Left lung (tissue), 10 donors: Measurements from ENCODE around the gene TMEM208. TPM values are rescaled to one million over a fixed set of nuclear protein-coding genes. Genes with fewer than 3 reads are reported as not detected.
A peak's percentile ranks its signal among the peaks of the same experiment; 100 is the strongest.

Experiments used
- ATAC-seq: fragments of 200-7000 bp; cut with Tn5 transposase; one replicate; pipeline ENCODE4 v1.9.1; 2020; ENCODE audit warnings: moderate library complexity
- DNase-seq, 4 donors: peaks; one replicate each; pipeline ENCODE4 v3.0.0-alpha.2; 2013 to 2020
- H3K27ac ChIP-seq, 2 donors: fragments of 200-600 bp; sonication (generic) in 1 of 2; one replicate each; pipeline versions ENCODE4 v1.5.0 to v1.8.0; 2020 to 2021
- H3K27me3 ChIP-seq, 2 donors: fragments of 200-600 bp; sonication (generic) in 1 of 2; one replicate each; pipeline versions ENCODE4 v1.5.0 to v1.8.0; 2020 to 2021
- H3K36me3 ChIP-seq, 2 donors: fragments of 200-600 bp; sonication (generic) in 1 of 2; one replicate each; pipeline versions ENCODE4 v1.5.0 to v1.8.0; 2020 to 2021
- H3K4me1 ChIP-seq, 2 donors: fragments of 200-600 bp; one replicate each; pipeline ENCODE4 v1.8.0; 2021
- H3K4me3 ChIP-seq, 2 donors: fragments of 200-600 bp; sonication (generic) in 1 of 2; one replicate each; pipeline versions ENCODE4 v1.5.0 to v1.8.0; 2020 to 2021; ENCODE audit warnings: mild to moderate bottlenecking in 1 of 2
- H3K9me3 ChIP-seq, 2 donors: fragments of 200-600 bp; sonication (generic) in 1 of 2; one replicate each; pipeline versions ENCODE4 v1.5.0 to v1.8.0; 2020 to 2021
- intact Hi-C, 2 donors: fragments of 100-400 bp; cut with DNase I; formaldehyde crosslinking; loops; one replicate each; pipeline versions ENCODE4 v1.11.2 to v1.14.2; 2022
- polyA plus RNA-seq, 6 donors: library from polyadenylated mRNA; unstranded; fragments of 120-200 nt; gene quantifications; one replicate each; pipeline ENCODE4 v1.2.1, GENCODE V29; 2013; ENCODE audit not compliant: insufficient read length in 6 of 6
- total RNA-seq, 2 donors: library from RNA; stranded (reverse); fragmentation: NEBNext Ultra II Directional; extraction: Animal tissue kit (Norgen Biotek cat#: 25700); gene quantifications; one replicate each; pipeline ENCODE4 v1.2.1, GENCODE V29; 2021
- TF ChIP-seq, protein P1 (sequence below), 2 donors: fragments of 200-600 bp; sonication (generic) in 1 of 2; IDR thresholded peaks; one replicate each; pipeline versions ENCODE4 v1.5.0 to v1.8.0; 2021; ENCODE audit warnings: antibody characterized with exemption in 2 of 2
- donor health status: DM: no; HTN: yes; CAD: no.
- donor health status: DM: no; HTN: no; CAD: no.

Gene TMEM208
- total and polyA plus RNA-seq, 8 donors = 23.1 to 56.9 (median 25.6) TPM

DNA sequence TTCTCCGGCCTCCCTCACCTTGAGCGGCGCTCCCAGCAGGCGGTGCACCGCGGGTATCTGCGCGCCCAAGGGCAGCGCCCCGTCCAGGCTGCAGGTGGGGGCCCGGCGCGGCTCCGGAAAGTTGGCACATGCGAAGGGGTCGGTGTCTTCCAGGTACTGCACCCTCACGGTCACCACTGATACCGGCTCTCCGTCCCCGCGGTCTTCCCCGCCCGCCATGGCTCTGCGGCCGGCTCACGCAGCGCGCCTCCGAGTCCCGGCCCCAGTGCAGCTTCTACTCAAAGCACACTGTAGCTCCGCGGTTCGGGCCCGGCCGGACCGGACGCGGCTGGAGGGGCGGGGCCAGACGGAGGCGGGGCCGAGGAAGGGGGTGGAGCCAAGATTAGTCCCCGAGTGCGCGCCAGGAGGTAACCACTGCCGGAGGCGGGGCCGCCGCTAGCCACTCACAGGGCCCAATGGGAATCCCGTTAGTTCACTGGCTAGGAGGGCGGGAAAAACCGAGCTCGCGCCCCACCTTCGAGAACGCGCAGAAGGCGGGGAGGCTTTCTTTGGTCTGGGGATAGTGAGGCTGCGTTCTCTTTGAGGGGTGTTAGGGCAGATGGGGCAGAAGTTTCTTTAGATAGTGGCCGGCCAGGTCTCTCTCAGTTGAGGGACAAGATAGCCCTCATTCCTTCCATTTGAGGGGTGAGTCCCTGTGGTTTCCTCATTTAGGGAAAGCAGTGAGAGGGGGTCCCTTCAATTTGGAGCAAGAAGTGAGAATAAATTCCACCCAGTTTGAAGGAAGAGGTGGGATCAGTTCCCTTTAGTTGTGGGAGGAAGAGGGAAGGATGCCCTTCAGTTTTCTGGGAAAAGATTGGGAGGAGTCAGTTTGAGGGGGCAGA lies 20.5 kb downstream of the TMEM208 start, which contains the start of gene FHOD1:
Gene FHOD1, minus strand, starts transcription at position 290 of the 881 bp plus-strand sequence. Its CDS starts 71 bp downstream, at position 219.
- Histone ChIP-seq H3K9me3 (no peaks in the 10 kb centered on the region), H3K4me1 (peaks cover 47 to 58% of the 10 kb centered on the region in 2 donors), H3K27me3 (peaks cover 0 to 34% of the 10 kb centered on the region in 2 donors), H3K36me3 (no peaks in the 10 kb centered on the region), H3K4me3 (peak within 1 kb of the TSS; percentile 70 to 81), H3K27ac (peak within 1 kb of the TSS; percentile 92 to 97)
- TF ChIP-seq, protein P1, sequence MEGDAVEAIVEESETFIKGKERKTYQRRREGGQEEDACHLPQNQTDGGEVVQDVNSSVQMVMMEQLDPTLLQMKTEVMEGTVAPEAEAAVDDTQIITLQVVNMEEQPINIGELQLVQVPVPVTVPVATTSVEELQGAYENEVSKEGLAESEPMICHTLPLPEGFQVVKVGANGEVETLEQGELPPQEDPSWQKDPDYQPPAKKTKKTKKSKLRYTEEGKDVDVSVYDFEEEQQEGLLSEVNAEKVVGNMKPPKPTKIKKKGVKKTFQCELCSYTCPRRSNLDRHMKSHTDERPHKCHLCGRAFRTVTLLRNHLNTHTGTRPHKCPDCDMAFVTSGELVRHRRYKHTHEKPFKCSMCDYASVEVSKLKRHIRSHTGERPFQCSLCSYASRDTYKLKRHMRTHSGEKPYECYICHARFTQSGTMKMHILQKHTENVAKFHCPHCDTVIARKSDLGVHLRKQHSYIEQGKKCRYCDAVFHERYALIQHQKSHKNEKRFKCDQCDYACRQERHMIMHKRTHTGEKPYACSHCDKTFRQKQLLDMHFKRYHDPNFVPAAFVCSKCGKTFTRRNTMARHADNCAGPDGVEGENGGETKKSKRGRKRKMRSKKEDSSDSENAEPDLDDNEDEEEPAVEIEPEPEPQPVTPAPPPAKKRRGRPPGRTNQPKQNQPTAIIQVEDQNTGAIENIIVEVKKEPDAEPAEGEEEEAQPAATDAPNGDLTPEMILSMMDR (IDR thresholded peaks at IDR 0.05) = no peak
- ATAC-seq (peak; percentile 84), DNase-seq (peak; percentile 90 to 100 (median 97))
- intact Hi-C loops = no loop called here

DNA sequence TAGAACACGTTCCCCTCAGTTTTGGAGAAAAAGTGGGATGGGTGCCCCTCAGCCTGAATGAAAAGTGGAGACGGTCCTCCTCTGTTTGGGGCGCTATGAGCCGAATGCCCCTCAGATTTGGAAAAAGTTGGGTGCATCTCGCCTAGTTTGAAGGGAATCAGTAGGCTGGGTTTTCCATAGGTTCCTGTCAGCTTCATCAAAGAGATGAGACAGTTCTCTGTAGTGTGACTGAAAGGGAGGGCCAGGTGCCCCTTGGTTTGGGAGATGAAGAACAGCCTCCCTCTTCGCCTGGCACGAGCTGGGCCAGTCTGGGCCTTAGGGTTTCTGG lies 21.1 kb downstream of the TMEM208 start:
- TF ChIP-seq, protein P1 (IDR thresholded peaks at IDR 0.05) = no peak
- Histone ChIP-seq H3K9me3 (no peaks in the 10 kb centered on the region), H3K4me3 (peak overlapping the region; percentile 48 to 81), H3K4me1 (peaks cover 41 to 52% of the 10 kb centered on the region in 2 donors), H3K27me3 (peaks cover 0 to 34% of the 10 kb centered on the region in 2 donors), H3K27ac (peak overlapping the region in 1 of 2 donors; percentile 97), H3K36me3 (no peaks in the 10 kb centered on the region)
- no peak for DNase-seq
- no peak for ATAC-seq
- intact Hi-C loops = no loop called here

DNA sequence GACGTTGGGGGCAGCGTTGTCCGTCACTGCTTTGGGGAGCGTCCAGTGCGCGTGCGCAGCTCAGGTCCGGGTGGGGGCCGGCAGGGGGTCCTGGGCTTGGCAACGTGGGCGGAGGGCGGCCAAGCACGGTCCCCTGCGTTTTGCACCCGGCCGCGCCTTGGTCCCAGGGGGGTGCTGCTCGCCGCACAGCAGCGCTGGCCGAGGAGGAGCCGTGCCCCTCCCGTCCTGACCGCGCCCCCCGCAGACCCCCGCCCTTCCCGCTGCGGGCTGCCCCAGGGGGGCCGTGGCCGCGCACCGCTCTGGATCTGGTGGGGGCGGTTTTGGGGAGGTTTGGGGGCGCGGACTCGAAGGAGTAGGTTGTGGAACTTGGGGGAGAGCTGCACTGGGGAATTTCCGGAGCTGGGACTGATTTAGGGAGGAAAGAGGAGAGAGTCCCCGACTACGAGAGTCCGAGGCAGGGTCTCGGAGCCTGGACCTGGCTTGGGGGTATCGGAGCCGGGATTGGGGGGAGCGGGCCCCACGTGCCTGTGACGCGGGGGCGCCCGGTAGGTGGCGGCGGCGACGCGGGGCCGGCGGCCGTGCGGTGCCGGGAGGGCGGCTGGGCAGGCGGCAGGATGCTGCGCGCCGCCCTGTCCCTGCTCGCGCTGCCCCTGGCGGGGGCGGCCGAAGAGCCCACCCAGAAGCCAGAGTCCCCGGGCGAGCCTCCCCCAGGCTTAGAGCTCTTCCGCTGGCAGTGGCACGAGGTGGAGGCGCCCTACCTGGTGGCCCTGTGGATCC lies 21.7 kb downstream of the TMEM208 start, which contains the start of gene SLC9A5:
Gene SLC9A5, plus strand, starts transcription at position 579 of the 777 bp plus-strand sequence. Its CDS starts 36 bp downstream, at position 615.
- peak within 1 kb of the TSS; percentile 48 to 81 for H3K4me3 ChIP-seq
- H3K36me3 ChIP-seq = no peaks in the 10 kb centered on the region
- TF ChIP-seq, protein P1 (IDR thresholded peaks at IDR 0.05) = no peak
- peak within 1 kb of the TSS in 1 of 2 donors; percentile 97 for H3K27ac ChIP-seq
- ATAC-seq (no peak), DNase-seq (peak in 2 of 4 donors; percentile 50 to 52)
- H3K9me3 ChIP-seq = no peaks in the 10 kb centered on the region
- intact Hi-C loops = no loop called here
- H3K27me3 ChIP-seq = peaks cover 0 to 34% of the 10 kb centered on the region in 2 donors
- peaks cover 35 to 46% of the 10 kb centered on the region in 2 donors for H3K4me1 ChIP-seq

DNA sequence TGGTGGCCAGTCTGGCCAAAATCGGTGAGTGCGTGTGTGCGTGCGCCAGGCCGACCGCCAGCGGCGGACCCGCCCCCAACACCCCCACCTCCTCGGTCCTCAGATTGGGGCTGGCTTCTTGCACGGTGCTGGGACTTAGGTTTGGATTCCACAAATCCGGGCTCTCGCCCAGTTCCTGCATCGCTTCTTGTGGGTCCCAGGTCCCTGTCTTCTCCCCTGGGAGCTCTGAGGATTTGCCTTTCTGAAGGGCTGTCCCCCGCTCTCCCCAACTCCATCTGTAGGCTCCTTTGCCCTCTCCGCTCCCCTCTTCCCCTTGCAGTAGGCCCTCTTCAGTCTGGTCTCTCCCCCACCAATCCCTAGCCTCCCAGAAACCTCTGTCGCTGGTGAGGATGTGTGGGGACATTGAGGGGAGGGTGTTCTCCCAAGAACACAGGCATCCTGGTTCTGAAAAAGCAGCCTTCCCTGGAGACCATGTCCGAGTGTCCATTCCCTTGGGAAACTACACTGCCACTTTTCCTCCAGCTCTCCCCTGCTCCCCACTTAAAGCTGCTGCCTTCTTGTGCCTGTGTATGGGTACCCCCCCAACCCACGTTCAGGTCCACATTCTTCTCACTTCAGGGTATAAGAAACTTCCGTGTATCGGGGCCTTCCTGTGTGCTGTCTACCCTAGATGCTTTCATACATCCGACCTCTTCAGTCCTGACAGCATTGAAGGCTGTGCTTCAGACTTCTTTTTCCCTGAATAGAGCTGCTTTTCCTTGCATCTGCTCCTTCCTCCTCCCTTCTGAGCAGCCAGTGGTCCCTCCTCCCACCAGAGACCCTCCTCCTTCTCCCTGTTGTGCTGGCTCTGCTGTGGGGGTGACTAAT lies 22.5 kb downstream of the TMEM208 start:
- ATAC-seq (no peak), DNase-seq (peak in 1 of 4 donors; percentile 32)
- intact Hi-C loops = no loop called here
- TF ChIP-seq, protein P1 (IDR thresholded peaks at IDR 0.05) = no peak
- Histone ChIP-seq H3K4me1 (peaks cover 27 to 38% of the 10 kb centered on the region in 2 donors), H3K4me3 (peak overlapping the region; percentile 48 to 81), H3K36me3 (no peaks in the 10 kb centered on the region), H3K9me3 (no peaks in the 10 kb centered on the region), H3K27me3 (peaks cover 0 to 34% of the 10 kb centered on the region in 2 donors), H3K27ac (no peak overlapping the region)
